Measurements from ENCODE around the gene GK2.

DNA sequence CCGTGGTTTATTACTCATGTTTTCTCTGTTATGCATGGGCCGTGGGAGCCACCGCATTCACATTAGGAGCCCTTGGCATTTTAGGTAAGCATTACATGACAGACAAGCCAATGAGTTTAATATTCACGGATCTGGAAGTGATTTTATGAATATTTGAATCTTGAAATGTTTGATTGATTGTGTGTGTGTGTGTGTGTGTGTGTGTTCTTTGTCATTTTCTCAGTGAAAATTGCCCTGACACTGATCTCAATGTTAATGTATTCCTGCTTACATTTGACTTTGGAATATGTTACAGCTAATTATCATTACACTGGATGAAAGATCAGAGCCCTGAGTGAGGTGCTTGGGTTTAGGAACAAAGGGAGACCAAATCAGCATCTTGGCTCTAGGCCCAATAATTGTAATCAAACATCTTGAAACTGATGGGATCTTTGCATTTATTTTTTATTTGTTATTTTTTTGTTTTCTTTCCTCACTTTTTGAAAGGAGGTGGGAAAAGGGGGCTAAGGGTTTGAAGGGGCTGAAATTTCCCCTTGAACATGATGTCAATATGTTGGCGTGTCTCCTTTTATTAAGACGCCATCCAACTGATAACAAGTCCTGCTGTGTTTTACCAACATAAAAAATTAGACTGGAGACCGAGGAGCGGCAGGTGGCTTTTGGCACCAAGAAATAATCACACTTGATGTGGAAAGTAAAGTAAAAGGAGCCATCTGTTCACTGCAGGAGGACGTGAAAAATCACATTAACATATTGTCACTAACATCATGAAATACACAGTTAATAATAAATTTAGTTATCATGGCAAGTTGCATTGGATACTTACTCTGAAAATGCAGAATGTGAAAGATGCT lies 5.2 kb upstream of the GK2 start:
- TF ChIP-seq, protein P1, sequence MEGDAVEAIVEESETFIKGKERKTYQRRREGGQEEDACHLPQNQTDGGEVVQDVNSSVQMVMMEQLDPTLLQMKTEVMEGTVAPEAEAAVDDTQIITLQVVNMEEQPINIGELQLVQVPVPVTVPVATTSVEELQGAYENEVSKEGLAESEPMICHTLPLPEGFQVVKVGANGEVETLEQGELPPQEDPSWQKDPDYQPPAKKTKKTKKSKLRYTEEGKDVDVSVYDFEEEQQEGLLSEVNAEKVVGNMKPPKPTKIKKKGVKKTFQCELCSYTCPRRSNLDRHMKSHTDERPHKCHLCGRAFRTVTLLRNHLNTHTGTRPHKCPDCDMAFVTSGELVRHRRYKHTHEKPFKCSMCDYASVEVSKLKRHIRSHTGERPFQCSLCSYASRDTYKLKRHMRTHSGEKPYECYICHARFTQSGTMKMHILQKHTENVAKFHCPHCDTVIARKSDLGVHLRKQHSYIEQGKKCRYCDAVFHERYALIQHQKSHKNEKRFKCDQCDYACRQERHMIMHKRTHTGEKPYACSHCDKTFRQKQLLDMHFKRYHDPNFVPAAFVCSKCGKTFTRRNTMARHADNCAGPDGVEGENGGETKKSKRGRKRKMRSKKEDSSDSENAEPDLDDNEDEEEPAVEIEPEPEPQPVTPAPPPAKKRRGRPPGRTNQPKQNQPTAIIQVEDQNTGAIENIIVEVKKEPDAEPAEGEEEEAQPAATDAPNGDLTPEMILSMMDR (IDR thresholded peaks at IDR 0.05), result no peak
- no peak for TF ChIP-seq EZH2 (IDR thresholded peaks at IDR 0.05)
